HepG2 (cell line): ENCODE measurements around the gene COPZ2. TPM values are rescaled to one million over a fixed set of nuclear protein-coding genes. Genes with fewer than 3 reads are reported as not detected.
A peak's percentile ranks its signal among the peaks of the same experiment; 100 is the strongest.

Experiments used
- ATF4 ChIP-seq, 2 experiments: fragments of 450-650 bp in 1 of 2; sonication (generic) in 1 of 2; formaldehyde crosslinking; IDR thresholded peaks; 2 replicates each; pipeline versions ENCODE4 v1.5.0 to v1.8.0; 2020 to 2022; ENCODE audit warnings: mild to moderate bottlenecking in 1 of 2, missing genetic modification reagents in 1 of 2
- BRCA1 ChIP-seq: sonication (generic); formaldehyde crosslinking; IDR thresholded peaks from 2 replicates; pipeline ENCODE4 v1.4.0; 2020; ENCODE audit warnings: missing genetic modification reagents
- DBP ChIP-seq: sonication (generic); formaldehyde crosslinking; IDR thresholded peaks from 2 replicates; pipeline ENCODE4 v1.4.0; 2020; ENCODE audit warnings: missing genetic modification reagents; ENCODE audit errors: not compliant biosample characterization
- HMGXB4 ChIP-seq, 2 experiments: sonication (generic) in 1 of 2; formaldehyde crosslinking in 1 of 2; IDR thresholded peaks; 2 replicates each; pipeline versions ENCODE4 v1.4.0 to v1.6.1; 2018 to 2020; ENCODE audit warnings: missing genetic modification reagents in 2 of 2, borderline replicate concordance in 1 of 2, low read depth in 1 of 2, mild to moderate bottlenecking in 1 of 2, missing biosample characterization in 1 of 2
- HOXA5 ChIP-seq: sonication (generic); formaldehyde crosslinking; IDR thresholded peaks from 2 replicates; pipeline ENCODE4 v1.4.0; 2020; ENCODE audit warnings: missing genetic modification reagents
- KDM1A ChIP-seq: IDR thresholded peaks from 2 replicates; pipeline ENCODE4 v1.6.1; 2016; ENCODE audit warnings: missing compliant biosample characterization
- KLF13 ChIP-seq: sonication (generic); formaldehyde crosslinking; IDR thresholded peaks from 2 replicates; pipeline ENCODE4 v1.4.0; 2020; ENCODE audit warnings: mild to moderate bottlenecking, missing genetic modification reagents
- MBNL3 ChIP-seq: fragments of 250-450 bp; sonication (Bioruptor Pico); conservative IDR thresholded peaks from 2 replicates; pipeline ENCODE4 v1.8.0; 2022; ENCODE audit warnings: mild to moderate bottlenecking, inconsistent platforms
- MYPOP ChIP-seq: sonication (generic); formaldehyde crosslinking; IDR thresholded peaks from 2 replicates; pipeline ENCODE4 v1.8.1; 2023; ENCODE audit warnings: mild to moderate bottlenecking, moderate library complexity, missing genetic modification reagents
- NFIC ChIP-seq: IDR thresholded peaks from 2 replicates; pipeline ENCODE4 v1.6.1; 2012; ENCODE audit warnings: mild to moderate bottlenecking, low read length, inconsistent platforms
- POLR2AphosphoS5 ChIP-seq: IDR thresholded peaks from 2 replicates; pipeline ENCODE4 v1.6.1; 2012; ENCODE audit warnings: low read depth, low read length
- STAG1 ChIP-seq: sonication (generic); formaldehyde crosslinking; IDR thresholded peaks from 2 replicates; pipeline ENCODE4 v1.4.0; 2020; ENCODE audit warnings: missing genetic modification reagents
- ZBTB33 ChIP-seq: sonication (generic); formaldehyde crosslinking; IDR thresholded peaks from 2 replicates; pipeline ENCODE4 v1.4.0; 2020; ENCODE audit warnings: missing genetic modification reagents
- ZBTB7A ChIP-seq: sonication (generic); formaldehyde crosslinking; IDR thresholded peaks from 2 replicates; pipeline ENCODE4 v1.8.0; 2022; ENCODE audit warnings: mild to moderate bottlenecking, missing genetic modification reagents
- ZNF879 ChIP-seq: sonication (generic); formaldehyde crosslinking; IDR thresholded peaks from 2 replicates; pipeline ENCODE4 v1.8.1; 2023; ENCODE audit warnings: missing genetic modification reagents
- polyA plus RNA-seq, 8 experiments: library from polyadenylated mRNA; depleted of rRNA in 3 of 8; stranded (reverse) in 7 of 8; unstranded in 1 of 8; fragments of >200 nt; fragmentation: Illumina TruSeq in 4 of 8; extraction: Trizol in 4 of 8; gene quantifications; 2 replicates each; pipeline versions ENCODE4 v1.2.1 to v1.2.3, GENCODE V29; 2011 to 2016; ENCODE audit warnings: low read depth in 4 of 8, missing spikeins in 1 of 8, mixed read lengths in 1 of 8; ENCODE audit not compliant: insufficient read depth in 1 of 8
- total RNA-seq, 5 experiments: library from RNA; depleted of rRNA; stranded (reverse); fragments of >200 nt; fragmentation: Illumina TruSeq; extraction: Trizol; gene quantifications; 2 replicates each; pipeline ENCODE4 v1.2.3, GENCODE V29; 2016; ENCODE audit warnings: low read depth in 1 of 5
- TF ChIP-seq, protein P1 (sequence below): sonication (generic); formaldehyde crosslinking; IDR thresholded peaks from 2 replicates; pipeline ENCODE4 v1.4.0; 2020; ENCODE audit warnings: missing genetic modification reagents
- TF ChIP-seq, protein P2 (sequence below): sonication (generic); formaldehyde crosslinking; IDR thresholded peaks from 2 replicates; pipeline ENCODE4 v1.4.0; 2020; ENCODE audit warnings: mild to moderate bottlenecking, missing genetic modification reagents

COPZ2 gene
- total and polyA plus RNA-seq, 2 of the 13 experiments (the other 11 are each of a cell fraction or from before 2014, with no cell fraction given), result 0.61 to 1.5 TPM

DNA sequence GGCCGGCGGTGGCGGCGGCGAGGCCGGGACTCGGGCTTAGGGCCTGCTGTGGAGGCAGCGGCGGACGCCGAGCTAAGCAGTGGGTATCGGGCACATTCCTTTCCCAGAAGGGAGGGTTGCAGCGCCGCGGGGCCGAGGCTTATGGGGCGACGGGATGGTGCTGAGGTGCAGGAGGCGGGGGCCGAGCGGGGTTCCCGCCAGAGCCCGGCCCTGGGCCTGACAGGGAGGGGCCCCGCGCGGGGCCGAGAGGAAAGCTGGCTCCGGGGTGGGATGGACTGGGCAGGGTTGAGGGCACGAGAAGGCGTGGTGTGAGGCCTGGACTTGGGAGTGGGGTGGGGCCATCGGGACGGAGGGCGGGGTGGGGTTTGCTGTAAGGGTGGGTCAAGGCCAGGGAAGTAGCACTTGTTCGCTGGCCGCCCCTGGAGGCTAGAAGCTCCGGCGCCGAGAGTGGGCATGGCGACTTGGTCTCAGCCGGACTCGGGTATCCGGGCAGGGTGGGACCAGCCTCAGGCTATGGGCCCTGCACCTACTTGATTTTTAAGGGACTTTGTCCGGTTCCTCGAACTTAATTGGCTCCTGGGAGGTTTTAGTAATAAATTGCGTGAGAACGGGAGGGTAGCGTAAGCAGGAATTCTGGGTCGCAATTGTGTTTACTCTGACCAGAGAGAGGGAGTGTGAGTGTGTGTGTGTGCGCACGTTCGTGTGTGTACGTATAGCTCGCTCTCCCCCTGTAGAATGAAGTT is 11.0 kb upstream of the COPZ2 start (continued):
- TF ChIP-seq BRCA1 (CRISPR knock-in tag) (no peak; the same call in 1 of the 2 replicates), ATF4 (CRISPR knock-in tag; IDR thresholded peaks at IDR 0.05) (peak in 1 of 2 experiments; percentile 79; a peak in 2 of 4 replicates), HMGXB4 (CRISPR knock-in tag; IDR thresholded peaks at IDR 0.05; ENCODE audit: borderline replicate concordance in 1 of 2, low read depth in 1 of 2) (peak; percentile 72 to 90), KLF13 (CRISPR knock-in tag) (peak; percentile 76; the same call in 1 of the 2 replicates), DBP (no peak), ZNF879 (no peak; the same call in 1 of the 2 replicates), ZBTB33 (CRISPR knock-in tag) (peak; percentile 54; the same call in 1 of the 2 replicates), STAG1 (CRISPR knock-in tag) (no peak; the same call in 1 of the 2 replicates), MBNL3 (CRISPR knock-in tag) (no peak), KDM1A (CRISPR knock-in tag) (no peak), MYPOP (peak; percentile 90), POLR2AphosphoS5 (peak; percentile 97), NFIC (no peak), HOXA5 (CRISPR knock-in tag) (peak; percentile 77), ZBTB7A (CRISPR knock-in tag) (0 out of 2 replicates have a peak, but pooled peaks have one; percentile 15)
- TF ChIP-seq, protein P1, sequence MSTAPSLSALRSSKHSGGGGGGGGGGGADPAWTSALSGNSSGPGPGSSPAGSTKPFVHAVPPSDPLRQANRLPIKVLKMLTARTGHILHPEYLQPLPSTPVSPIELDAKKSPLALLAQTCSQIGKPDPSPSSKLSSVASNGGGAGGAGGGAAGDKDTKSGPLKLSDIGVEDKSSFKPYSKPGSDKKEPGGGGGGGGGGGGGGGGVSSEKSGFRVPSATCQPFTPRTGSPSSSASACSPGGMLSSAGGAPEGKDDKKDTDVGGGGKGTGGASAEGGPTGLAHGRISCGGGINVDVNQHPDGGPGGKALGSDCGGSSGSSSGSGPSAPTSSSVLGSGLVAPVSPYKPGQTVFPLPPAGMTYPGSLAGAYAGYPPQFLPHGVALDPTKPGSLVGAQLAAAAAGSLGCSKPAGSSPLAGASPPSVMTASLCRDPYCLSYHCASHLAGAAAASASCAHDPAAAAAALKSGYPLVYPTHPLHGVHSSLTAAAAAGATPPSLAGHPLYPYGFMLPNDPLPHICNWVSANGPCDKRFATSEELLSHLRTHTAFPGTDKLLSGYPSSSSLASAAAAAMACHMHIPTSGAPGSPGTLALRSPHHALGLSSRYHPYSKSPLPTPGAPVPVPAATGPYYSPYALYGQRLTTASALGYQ (CRISPR knock-in tag), result no peak; the same call in 1 of the 2 replicates
- TF ChIP-seq, protein P2, sequence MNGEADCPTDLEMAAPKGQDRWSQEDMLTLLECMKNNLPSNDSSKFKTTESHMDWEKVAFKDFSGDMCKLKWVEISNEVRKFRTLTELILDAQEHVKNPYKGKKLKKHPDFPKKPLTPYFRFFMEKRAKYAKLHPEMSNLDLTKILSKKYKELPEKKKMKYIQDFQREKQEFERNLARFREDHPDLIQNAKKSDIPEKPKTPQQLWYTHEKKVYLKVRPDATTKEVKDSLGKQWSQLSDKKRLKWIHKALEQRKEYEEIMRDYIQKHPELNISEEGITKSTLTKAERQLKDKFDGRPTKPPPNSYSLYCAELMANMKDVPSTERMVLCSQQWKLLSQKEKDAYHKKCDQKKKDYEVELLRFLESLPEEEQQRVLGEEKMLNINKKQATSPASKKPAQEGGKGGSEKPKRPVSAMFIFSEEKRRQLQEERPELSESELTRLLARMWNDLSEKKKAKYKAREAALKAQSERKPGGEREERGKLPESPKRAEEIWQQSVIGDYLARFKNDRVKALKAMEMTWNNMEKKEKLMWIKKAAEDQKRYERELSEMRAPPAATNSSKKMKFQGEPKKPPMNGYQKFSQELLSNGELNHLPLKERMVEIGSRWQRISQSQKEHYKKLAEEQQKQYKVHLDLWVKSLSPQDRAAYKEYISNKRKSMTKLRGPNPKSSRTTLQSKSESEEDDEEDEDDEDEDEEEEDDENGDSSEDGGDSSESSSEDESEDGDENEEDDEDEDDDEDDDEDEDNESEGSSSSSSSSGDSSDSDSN (CRISPR knock-in tag), result peak; percentile 87
